Measurements from ENCODE around the gene PODNL1. TPM values are rescaled to one million over a fixed set of nuclear protein-coding genes. Genes with fewer than 3 reads are reported as not detected.

The PODNL1 gene
- polyA plus RNA-seq (2012; ENCODE audit: missing spikeins): 0.61 TPM

- TF ChIP-seq POLR2A (IDR thresholded peaks at IDR 0.05; ENCODE audit: low read depth, low read length) (no peak), POLR2AphosphoS5 (IDR thresholded peaks at IDR 0.05; ENCODE audit: low read depth, low read length) (no peak)
- FAIRE-seq: no peak
- DNase-seq (ENCODE audit: insufficient read length): no peak
Observed at GRCh38 chr19:13938301-13939064, at the start of gene PODNL1. PODNL1 (minus strand) TSS chr19:13938417; CDS start chr19:13938181, 236 bp downstream.

- DNase-seq (ENCODE audit: insufficient read length) (no peak), FAIRE-seq (peak; percentile 50)
- TF ChIP-seq POLR2A (IDR thresholded peaks at IDR 0.05; ENCODE audit: low read depth, low read length): no peak
- TF ChIP-seq POLR2AphosphoS5 (IDR thresholded peaks at IDR 0.05; ENCODE audit: low read depth, low read length): no peak
- TF ChIP-seq TAF1 (IDR thresholded peaks at IDR 0.05; ENCODE audit: borderline replicate concordance, low read depth, low read length): no peak
Observed at GRCh38 chr19:13987101-13987890, 49.1 kb upstream of the PODNL1 start.

- TF ChIP-seq TAF1 (IDR thresholded peaks at IDR 0.05; ENCODE audit: borderline replicate concordance, low read depth, low read length) (peak; percentile 59), POLR2A (IDR thresholded peaks at IDR 0.05; ENCODE audit: low read depth, low read length) (peak; percentile 70; the same call in 1 of the 2 replicates), POLR2AphosphoS5 (IDR thresholded peaks at IDR 0.05; ENCODE audit: low read depth, low read length) (peak; percentile 53; the same call in 1 of the 2 replicates)
- DNase-seq (ENCODE audit: insufficient read length) (peak; percentile 100), FAIRE-seq (peak; percentile 99)
Observed at GRCh38 chr19:13986348-13986904, 48.2 kb upstream of the PODNL1 start.

- no peak for DNase-seq (ENCODE audit: insufficient read length)
- TF ChIP-seq POLR2A (IDR thresholded peaks at IDR 0.05; ENCODE audit: low read depth, low read length) (no peak), POLR2AphosphoS5 (IDR thresholded peaks at IDR 0.05; ENCODE audit: low read depth, low read length) (no peak; the same call in 1 of the 2 replicates), TAF1 (IDR thresholded peaks at IDR 0.05; ENCODE audit: borderline replicate concordance, low read depth, low read length) (no peak)
- FAIRE-seq: no peak
Observed at GRCh38 chr19:13985771-13986347, 47.6 kb upstream of the PODNL1 start.

- TF ChIP-seq POLR2A (IDR thresholded peaks at IDR 0.05; ENCODE audit: low read depth, low read length) (no peak), TAF1 (IDR thresholded peaks at IDR 0.05; ENCODE audit: borderline replicate concordance, low read depth, low read length) (no peak), POLR2AphosphoS5 (IDR thresholded peaks at IDR 0.05; ENCODE audit: low read depth, low read length) (no peak)
- peak; percentile 81 for FAIRE-seq
- no peak for DNase-seq (ENCODE audit: insufficient read length)
Observed at GRCh38 chr19:13984875-13985741, 46.9 kb upstream of the PODNL1 start.

- TF ChIP-seq POLR2AphosphoS5 (IDR thresholded peaks at IDR 0.05; ENCODE audit: low read depth, low read length) (no peak), POLR2A (IDR thresholded peaks at IDR 0.05; ENCODE audit: low read depth, low read length) (no peak), TAF1 (IDR thresholded peaks at IDR 0.05; ENCODE audit: borderline replicate concordance, low read depth, low read length) (no peak)
- FAIRE-seq: no peak
- no peak for DNase-seq (ENCODE audit: insufficient read length)
Observed at GRCh38 chr19:13984186-13984585, 46.0 kb upstream of the PODNL1 start.

- no peak for TF ChIP-seq TAF1 (IDR thresholded peaks at IDR 0.05; ENCODE audit: borderline replicate concordance, low read depth, low read length)
- no peak for TF ChIP-seq POLR2AphosphoS5 (IDR thresholded peaks at IDR 0.05; ENCODE audit: low read depth, low read length)
- no peak for TF ChIP-seq POLR2A (IDR thresholded peaks at IDR 0.05; ENCODE audit: low read depth, low read length)
- DNase-seq (ENCODE audit: insufficient read length) (no peak), FAIRE-seq (no peak)
Observed at GRCh38 chr19:13983213-13983889, 45.1 kb upstream of the PODNL1 start.

- TF ChIP-seq POLR2AphosphoS5 (IDR thresholded peaks at IDR 0.05; ENCODE audit: low read depth, low read length): no peak
- no peak for TF ChIP-seq TAF1 (IDR thresholded peaks at IDR 0.05; ENCODE audit: borderline replicate concordance, low read depth, low read length)
- no peak for TF ChIP-seq POLR2A (IDR thresholded peaks at IDR 0.05; ENCODE audit: low read depth, low read length)
- FAIRE-seq (no peak), DNase-seq (ENCODE audit: insufficient read length) (no peak)
Observed at GRCh38 chr19:13982773-13983172, 44.6 kb upstream of the PODNL1 start.

- FAIRE-seq (no peak), DNase-seq (ENCODE audit: insufficient read length) (no peak)
- TF ChIP-seq TAF1 (IDR thresholded peaks at IDR 0.05; ENCODE audit: borderline replicate concordance, low read depth, low read length) (no peak), POLR2A (IDR thresholded peaks at IDR 0.05; ENCODE audit: low read depth, low read length) (no peak), POLR2AphosphoS5 (IDR thresholded peaks at IDR 0.05; ENCODE audit: low read depth, low read length) (no peak)
Observed at GRCh38 chr19:13981988-13982501, 43.8 kb upstream of the PODNL1 start.

GRCh38 chr19:13981467-13981866, 43.2 kb upstream of the PODNL1 start:
- FAIRE-seq (no peak), DNase-seq (ENCODE audit: insufficient read length) (no peak)
- TF ChIP-seq TAF1 (IDR thresholded peaks at IDR 0.05; ENCODE audit: borderline replicate concordance, low read depth, low read length): no peak
- no peak for TF ChIP-seq POLR2A (IDR thresholded peaks at IDR 0.05; ENCODE audit: low read depth, low read length)
- TF ChIP-seq POLR2AphosphoS5 (IDR thresholded peaks at IDR 0.05; ENCODE audit: low read depth, low read length): no peak
